Stromal cell of bone marrow (primary cell): ENCODE measurements around the gene SLC5A5.

ENCODE experiments used
- DNase-seq: peaks from one replicate; pipeline ENCODE4 v3.0.0-alpha.2; 2012; ENCODE audit warnings: low read depth

SLC5A5 gene

GRCh38 chr19:17847538-17848366 is 24.0 kb upstream of the SLC5A5 start, which contains the start of gene JAK3:
Gene JAK3, minus strand, starts transcription at chr19:17847982. Its CDS starts 3,565 bp downstream, at chr19:17844417.
- DNase-seq = peak; percentile 38

- DNase-seq = no peak
Measured at GRCh38 chr19:17848595-17849292, 23.0 kb upstream of the SLC5A5 start.

- DNase-seq = no peak
Measured at GRCh38 chr19:17854061-17854460, 17.7 kb upstream of the SLC5A5 start.

GRCh38 chr19:17855280-17856152 is 16.2 kb upstream of the SLC5A5 start:
- peak; percentile 22 for DNase-seq

GRCh38 chr19:17859533-17860330 is 12.0 kb upstream of the SLC5A5 start, which contains the start of gene RPL18A:
Gene RPL18A, plus strand, starts transcription at chr19:17859910. Its CDS starts 47 bp downstream, at chr19:17859957.
- DNase-seq = peak; percentile 100

- DNase-seq = no peak
Measured at GRCh38 chr19:17860331-17860992, 11.3 kb upstream of the SLC5A5 start.

- DNase-seq = no peak
Measured at GRCh38 chr19:17860993-17861360, 10.8 kb upstream of the SLC5A5 start.

- DNase-seq = no peak
Measured at GRCh38 chr19:17861542-17862402, 10.0 kb upstream of the SLC5A5 start.

- DNase-seq = no peak
Measured at GRCh38 chr19:17862711-17863519, 8.8 kb upstream of the SLC5A5 start.

GRCh38 chr19:17863520-17864182 is 8.1 kb upstream of the SLC5A5 start:
- no peak for DNase-seq

- no peak for DNase-seq
Measured at GRCh38 chr19:17865364-17866311, 6.1 kb upstream of the SLC5A5 start.

- DNase-seq = no peak
Measured at GRCh38 chr19:17866312-17866963, 5.3 kb upstream of the SLC5A5 start.

GRCh38 chr19:17866964-17867486 is 4.7 kb upstream of the SLC5A5 start:
- DNase-seq = no peak

GRCh38 chr19:17868669-17869068 is 3.1 kb upstream of the SLC5A5 start:
- DNase-seq = no peak

GRCh38 chr19:17869114-17869608 is 2.6 kb upstream of the SLC5A5 start:
- DNase-seq = no peak
